ENCODE data around the gene SERINC4. TPM values are rescaled to one million over a fixed set of nuclear protein-coding genes. Genes with fewer than 3 reads are reported as not detected.
A peak's percentile ranks its signal among the peaks of the same experiment; 100 is the strongest.

SERINC4 gene
- polyA plus RNA-seq, 1 donor (not counting 4 experiments of a cell fraction or from before 2014, with no cell fraction given) = 0.05 TPM

- Histone ChIP-seq H3K4me3 (ENCODE audit: control insufficient read depth in 2 of 3, extremely low read depth in 1 of 3, insufficient read depth in 2 of 3, low read depth in 1 of 3, low read length in 3 of 3) (peak within 1 kb of the TSS; percentile 94 to 96 (median 94)), H3K9ac (ENCODE audit: control insufficient read depth, extremely low read depth, insufficient read depth, low read length) (peak within 1 kb of the TSS; percentile 100), H3K79me2 (ENCODE audit: control insufficient read depth, insufficient read depth, low read length) (peaks cover 33% of the 10 kb centered on the region), H4K20me1 (ENCODE audit: control insufficient read depth, extremely low read depth, insufficient read depth, low read length) (no peaks in the 10 kb centered on the region), H3K9me1 (ENCODE audit: control insufficient read depth, extremely low read depth, insufficient read depth, low read length) (no peaks in the 10 kb centered on the region), H2AFZ (ENCODE audit: control insufficient read depth, low read length) (peak within 1 kb of the TSS; percentile 98), H3K27ac (ENCODE audit: control insufficient read depth, insufficient read depth, low read length) (peak within 1 kb of the TSS; percentile 97), H3K27me3 (ENCODE audit: control insufficient read depth, extremely low read depth, insufficient read depth, low read length) (no peaks in the 10 kb centered on the region), H3K36me3 (ENCODE audit: control insufficient read depth in 2 of 2, extremely low read depth in 1 of 2, insufficient read depth in 2 of 2, low read length in 2 of 2) (peaks cover 19 to 37% of the 10 kb centered on the region in 2 experiments), H3K4me2 (ENCODE audit: control insufficient read depth, extremely low read depth, insufficient read depth, low read depth, low read length) (peak within 1 kb of the TSS; percentile 95), H3K9me3 (ENCODE audit: control insufficient read depth, low read depth, low read length) (no peaks in the 10 kb centered on the region), H3K4me1 (ENCODE audit: control insufficient read depth, extremely low read depth, insufficient read depth, low read length) (peaks cover 17% of the 10 kb centered on the region)
- FAIRE-seq (no peak), DNase-seq (ENCODE audit: low read depth, low spot score) (peak; percentile 95)
- no peak for TF ChIP-seq EZH2 (IDR thresholded peaks at IDR 0.05; ENCODE audit: low read length)
- TF ChIP-seq, protein P1, sequence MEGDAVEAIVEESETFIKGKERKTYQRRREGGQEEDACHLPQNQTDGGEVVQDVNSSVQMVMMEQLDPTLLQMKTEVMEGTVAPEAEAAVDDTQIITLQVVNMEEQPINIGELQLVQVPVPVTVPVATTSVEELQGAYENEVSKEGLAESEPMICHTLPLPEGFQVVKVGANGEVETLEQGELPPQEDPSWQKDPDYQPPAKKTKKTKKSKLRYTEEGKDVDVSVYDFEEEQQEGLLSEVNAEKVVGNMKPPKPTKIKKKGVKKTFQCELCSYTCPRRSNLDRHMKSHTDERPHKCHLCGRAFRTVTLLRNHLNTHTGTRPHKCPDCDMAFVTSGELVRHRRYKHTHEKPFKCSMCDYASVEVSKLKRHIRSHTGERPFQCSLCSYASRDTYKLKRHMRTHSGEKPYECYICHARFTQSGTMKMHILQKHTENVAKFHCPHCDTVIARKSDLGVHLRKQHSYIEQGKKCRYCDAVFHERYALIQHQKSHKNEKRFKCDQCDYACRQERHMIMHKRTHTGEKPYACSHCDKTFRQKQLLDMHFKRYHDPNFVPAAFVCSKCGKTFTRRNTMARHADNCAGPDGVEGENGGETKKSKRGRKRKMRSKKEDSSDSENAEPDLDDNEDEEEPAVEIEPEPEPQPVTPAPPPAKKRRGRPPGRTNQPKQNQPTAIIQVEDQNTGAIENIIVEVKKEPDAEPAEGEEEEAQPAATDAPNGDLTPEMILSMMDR (optimal IDR thresholded peaks at IDR 0.05 in 1 of 3, IDR thresholded peaks at IDR 0.05 in 1 of 3, conservative IDR thresholded peaks at IDR 0.05 in 1 of 3; ENCODE audit: extremely low read depth in 1 of 3, insufficient read depth in 2 of 3, low read length in 3 of 3) = no peak
- dilution Hi-C loops (cut with MboI; ENCODE audit: extremely low pct_ligation_motif_present, low sequenced_read_pairs) = no loop called here
Observed at GRCh38 chr15:43791993-43792760, 7.8 kb downstream of the SERINC4 start, which contains the start of gene SERF2. Gene SERF2, plus strand, starts transcription at chr15:43792320. Its CDS starts 57 bp downstream, at chr15:43792377.

DNA sequence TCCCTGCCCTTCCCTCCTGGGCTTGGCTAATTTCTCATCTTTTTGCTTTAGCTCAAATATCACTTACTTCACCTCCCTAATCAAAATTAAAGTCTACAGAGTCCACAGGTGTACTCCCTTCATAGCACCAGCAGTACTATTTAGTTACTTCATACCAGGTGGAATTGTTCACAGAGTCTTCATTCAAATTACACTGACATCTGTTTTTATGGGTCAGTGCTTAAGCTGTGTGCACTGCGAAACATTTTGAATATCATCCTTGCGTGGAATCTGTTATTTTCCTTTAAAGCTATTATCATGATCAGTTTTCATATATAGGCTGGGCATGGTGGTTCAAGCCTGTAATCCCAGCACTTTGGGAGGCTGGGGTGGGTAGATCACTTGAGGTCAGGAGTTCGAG lies 10.6 kb downstream of the SERINC4 start:
- FAIRE-seq = no peak

More for the DNA sequence above, 10.6 kb downstream of the SERINC4 start:
- H3K36me3 ChIP-seq (ENCODE audit: control insufficient read depth in 2 of 2, extremely low read depth in 1 of 2, insufficient read depth in 2 of 2, low read length in 2 of 2) = peaks cover 8 to 10% of the 10 kb centered on the region in 2 experiments
- no peaks in the 10 kb centered on the region for H3K27me3 ChIP-seq (ENCODE audit: control insufficient read depth, extremely low read depth, insufficient read depth, low read length)
- no peak overlapping the region for H3K27ac ChIP-seq (ENCODE audit: control insufficient read depth, insufficient read depth, low read length)
- TF ChIP-seq EZH2 (IDR thresholded peaks at IDR 0.05; ENCODE audit: low read length) = no peak
- TF ChIP-seq, protein P1 (optimal IDR thresholded peaks at IDR 0.05 in 1 of 3, IDR thresholded peaks at IDR 0.05 in 1 of 3, conservative IDR thresholded peaks at IDR 0.05 in 1 of 3; ENCODE audit: extremely low read depth in 1 of 3, insufficient read depth in 2 of 3, low read length in 3 of 3) = no peak
- no peak overlapping the region for H2AFZ ChIP-seq (ENCODE audit: control insufficient read depth, low read length)
- no peak overlapping the region for H3K4me3 ChIP-seq (ENCODE audit: control insufficient read depth in 2 of 3, extremely low read depth in 1 of 3, insufficient read depth in 2 of 3, low read depth in 1 of 3, low read length in 3 of 3)
- DNase-seq (ENCODE audit: low read depth, low spot score) = no peak
- H3K4me2 ChIP-seq (ENCODE audit: control insufficient read depth, extremely low read depth, insufficient read depth, low read depth, low read length) = no peak overlapping the region
- peaks cover 23% of the 10 kb centered on the region for H3K79me2 ChIP-seq (ENCODE audit: control insufficient read depth, insufficient read depth, low read length)
- H4K20me1 ChIP-seq (ENCODE audit: control insufficient read depth, extremely low read depth, insufficient read depth, low read length) = no peaks in the 10 kb centered on the region
- H3K9me3 ChIP-seq (ENCODE audit: control insufficient read depth, low read depth, low read length) = no peaks in the 10 kb centered on the region
- H3K4me1 ChIP-seq (ENCODE audit: control insufficient read depth, extremely low read depth, insufficient read depth, low read length) = peaks cover 17% of the 10 kb centered on the region
- no peaks in the 10 kb centered on the region for H3K9me1 ChIP-seq (ENCODE audit: control insufficient read depth, extremely low read depth, insufficient read depth, low read length)
- dilution Hi-C loops (cut with MboI; ENCODE audit: extremely low pct_ligation_motif_present, low sequenced_read_pairs) = no loop called here
- no peak overlapping the region for H3K9ac ChIP-seq (ENCODE audit: control insufficient read depth, extremely low read depth, insufficient read depth, low read length)

Measured in keratinocyte (primary cell).